Activated naive CD4-positive, alpha-beta T cell treated with Interleukin-2 at 50 U/mL for 16 hours (primary cell): Measurements from ENCODE around the gene UAP1.
"Not testable (repeated sequence)": the region's sequence is repeated elsewhere in the genome, so short reads cannot be mapped to it uniquely, and the experiment has no call there.

Experiments
- DNase-seq: peaks from one replicate; pipeline ENCODE4 v3.0.0-alpha.2; 2020

Gene UAP1

DNA sequence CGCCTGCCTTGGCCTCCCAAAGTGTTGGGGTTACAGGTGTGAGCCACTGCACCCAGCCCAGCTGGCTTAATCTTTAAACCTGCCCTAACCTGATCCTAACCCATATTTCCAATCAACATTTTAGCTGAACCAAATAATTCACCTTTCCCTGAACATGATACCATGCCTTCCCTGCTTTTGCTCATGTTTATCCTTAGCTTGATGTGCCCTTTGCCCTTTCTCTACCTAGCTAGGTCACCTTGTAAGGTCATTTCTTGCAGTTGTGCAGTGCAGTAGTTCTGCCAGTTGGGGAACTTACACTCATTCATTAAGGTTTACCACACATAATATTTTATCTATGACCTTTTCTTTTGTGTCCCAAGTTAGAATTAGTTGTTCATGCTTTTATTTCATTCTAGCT is 5.3 kb downstream of the UAP1 start:
- DNase-seq, result no peak

DNA sequence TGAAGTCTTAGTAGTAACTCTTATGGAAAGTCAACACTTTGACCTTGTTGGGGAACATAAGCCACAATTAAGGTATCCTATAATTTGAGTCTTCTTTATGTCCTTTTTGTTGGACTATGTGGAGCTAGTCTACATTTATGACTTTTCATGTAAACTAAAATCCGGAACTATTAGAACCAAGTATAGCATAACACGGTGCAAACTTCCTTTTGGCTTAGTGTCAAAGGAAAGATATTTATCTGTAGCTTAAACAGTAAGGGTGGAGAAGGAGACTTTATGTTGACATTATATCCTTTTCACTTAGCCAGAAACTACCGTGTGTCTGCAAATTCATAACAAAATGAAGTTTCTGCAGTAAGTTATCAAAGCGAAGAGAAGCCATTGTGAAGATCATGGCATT is 7.3 kb downstream of the UAP1 start:
- no peak for DNase-seq

DNA sequence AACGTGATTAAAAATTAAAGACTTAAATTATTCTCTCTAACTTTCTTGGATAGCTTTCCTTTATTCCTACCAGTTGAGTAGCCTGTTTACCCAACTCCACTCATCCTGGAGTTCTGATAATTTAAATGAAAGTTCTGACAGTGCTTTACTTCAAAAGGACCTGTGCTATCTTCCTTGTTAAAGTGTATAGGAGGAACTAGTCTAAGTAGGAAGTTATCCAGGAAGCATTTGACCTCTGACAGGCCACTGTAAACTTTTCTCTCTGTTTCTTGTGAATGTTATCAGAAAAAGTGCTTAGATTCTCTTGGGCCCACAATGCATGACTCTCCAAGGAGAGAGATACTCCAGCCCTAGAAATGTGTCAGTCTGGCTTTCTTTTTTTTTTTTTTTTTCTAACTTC is 9.2 kb downstream of the UAP1 start:
- DNase-seq, result no peak

DNA sequence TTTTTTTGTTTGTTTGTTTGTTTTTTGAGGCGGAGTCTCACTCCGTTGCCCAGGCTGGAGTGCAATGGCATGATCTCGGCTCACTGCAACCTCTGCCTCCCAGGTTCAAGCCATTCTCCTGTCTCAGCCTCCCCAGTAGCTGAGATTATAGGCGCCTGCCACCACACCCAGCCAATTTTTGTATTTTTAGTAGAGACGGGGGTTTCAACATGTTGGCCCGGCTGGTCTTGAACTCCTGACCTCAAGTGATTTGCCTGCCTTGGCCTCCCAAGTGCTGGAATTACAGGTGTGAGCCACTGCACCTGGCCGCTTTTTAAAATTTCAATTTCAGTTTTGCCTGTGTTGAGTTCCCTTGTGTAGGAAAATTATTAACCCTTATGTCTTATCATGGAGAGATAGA is 9.6 kb downstream of the UAP1 start:
- DNase-seq, result not testable (repeated sequence)

DNA sequence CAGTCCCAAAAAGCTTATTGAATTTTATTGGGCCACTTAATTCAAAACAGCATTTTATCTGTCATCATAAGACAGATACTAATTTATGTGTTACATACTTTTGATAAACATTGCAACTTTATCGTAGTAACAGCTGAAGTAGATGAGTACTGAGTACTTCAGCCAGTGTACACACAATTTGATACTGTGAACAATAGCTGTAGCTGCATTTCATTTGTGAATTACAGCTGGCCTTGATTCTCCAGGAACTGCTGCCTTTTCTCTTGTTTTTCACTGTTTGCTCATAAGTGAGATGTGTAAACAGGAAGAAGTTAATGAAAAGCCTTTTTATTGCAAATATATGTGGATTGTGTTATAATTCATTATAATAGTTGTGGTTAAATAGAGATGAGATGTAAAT is 10.2 kb downstream of the UAP1 start:
- DNase-seq, result no peak

DNA sequence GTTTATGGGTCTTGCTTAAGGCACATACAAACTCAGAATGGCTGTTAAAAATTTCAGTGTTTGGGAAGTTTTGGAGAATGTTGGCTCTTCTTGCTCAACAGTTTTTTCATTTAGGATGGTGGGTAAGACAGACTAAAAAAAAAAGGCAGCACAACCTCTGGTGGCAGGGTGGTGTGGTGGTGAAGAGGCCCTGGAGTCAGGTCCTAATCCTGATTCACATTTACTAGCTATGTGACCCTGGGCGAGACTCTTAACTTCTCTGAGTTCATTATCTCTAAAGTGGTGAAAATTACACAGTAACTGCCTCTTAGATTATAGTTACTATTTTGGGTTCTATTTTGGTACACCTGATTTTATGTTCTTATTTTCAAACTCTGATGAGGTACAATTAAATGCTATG is 11.6 kb downstream of the UAP1 start:
- DNase-seq, result no peak

DNA sequence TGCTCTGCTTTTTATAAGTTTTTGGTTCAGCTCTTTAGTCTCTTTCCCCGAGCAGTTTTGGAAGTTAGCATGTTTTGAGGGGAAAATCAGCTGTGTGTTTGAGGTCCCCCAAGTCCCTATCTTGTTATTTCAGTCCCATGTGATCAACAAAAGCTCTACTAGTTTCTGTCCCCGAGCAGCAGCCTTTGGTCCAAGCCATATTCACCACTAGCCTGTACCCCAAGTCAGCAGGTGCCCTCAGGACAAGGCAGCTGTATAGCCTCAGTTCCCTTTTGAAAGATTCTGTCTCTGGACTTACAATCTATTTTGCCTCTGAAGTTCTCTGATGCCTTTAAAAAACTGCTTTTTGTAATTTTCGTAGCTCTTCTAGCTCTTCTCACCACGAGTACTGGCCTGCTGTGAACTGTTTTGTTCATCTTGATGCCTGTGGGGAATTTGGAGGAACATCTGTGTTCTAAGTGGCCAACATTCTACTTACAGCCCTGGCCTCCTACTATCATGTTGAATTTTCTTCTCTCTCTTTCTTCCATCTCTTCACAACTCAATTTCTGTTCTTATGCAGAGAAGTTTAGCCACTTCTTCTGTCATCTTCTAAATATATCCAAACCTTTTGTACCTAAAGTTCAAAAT is 16.7 kb downstream of the UAP1 start:
- DNase-seq, result no peak

DNA sequence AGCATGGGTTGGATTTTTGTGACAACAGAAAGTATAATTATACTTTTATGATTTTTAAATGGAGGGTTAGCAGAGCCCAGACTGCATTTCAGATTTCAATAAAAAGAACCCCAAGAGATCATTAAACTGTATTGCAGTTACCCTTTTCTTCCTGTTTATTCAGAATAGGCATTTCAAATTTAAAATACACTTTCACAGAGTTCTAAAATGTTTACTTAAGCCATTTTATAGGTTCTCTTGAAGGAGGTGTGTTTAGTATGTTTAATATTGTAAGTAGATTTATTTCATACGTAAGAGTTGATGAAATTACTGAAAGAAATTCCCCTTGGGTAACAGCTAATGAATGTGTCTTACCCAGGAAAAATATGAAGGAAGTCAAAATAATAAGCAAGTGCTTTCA is 17.4 kb downstream of the UAP1 start:
- DNase-seq, result no peak

DNA sequence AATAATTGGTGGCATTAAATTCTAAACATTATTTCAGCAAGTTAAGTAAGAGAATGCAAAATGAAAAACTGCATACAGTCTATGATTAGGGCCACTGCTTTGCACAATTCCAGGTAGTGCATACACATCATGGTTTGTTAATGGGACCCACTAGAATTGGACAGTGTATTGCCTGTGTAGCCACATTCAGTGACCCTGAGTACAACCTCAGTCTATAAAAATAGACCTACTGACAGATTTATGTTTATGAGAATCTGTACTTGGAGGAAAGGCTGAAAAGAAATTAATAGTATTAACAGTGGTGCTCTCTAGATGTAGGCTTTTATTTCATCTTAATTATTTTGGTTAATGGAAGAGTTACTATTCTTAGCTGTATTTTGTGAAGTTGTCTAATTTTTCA is 18.8 kb downstream of the UAP1 start:
- DNase-seq, result no peak

DNA sequence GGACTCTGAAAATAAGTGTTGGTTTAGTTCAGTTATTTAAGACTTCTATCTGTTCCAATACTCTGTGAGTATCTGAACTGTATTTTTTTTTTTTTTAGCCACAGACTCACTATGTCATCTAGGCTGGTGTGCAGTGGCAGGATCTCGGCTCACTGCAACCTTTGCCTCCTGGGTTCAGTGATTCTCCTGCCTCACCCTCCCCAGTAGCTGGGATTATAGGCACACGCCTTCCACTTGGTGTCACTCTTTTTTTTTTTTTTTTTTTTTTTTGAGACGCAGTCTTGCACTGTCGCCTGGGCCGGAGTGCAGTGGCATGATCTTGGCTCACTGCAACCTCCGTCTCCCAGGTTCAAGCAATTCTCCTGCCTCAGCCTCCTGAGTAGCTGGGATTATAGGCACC is 21.4 kb downstream of the UAP1 start:
- DNase-seq, result not testable (repeated sequence)

DNA sequence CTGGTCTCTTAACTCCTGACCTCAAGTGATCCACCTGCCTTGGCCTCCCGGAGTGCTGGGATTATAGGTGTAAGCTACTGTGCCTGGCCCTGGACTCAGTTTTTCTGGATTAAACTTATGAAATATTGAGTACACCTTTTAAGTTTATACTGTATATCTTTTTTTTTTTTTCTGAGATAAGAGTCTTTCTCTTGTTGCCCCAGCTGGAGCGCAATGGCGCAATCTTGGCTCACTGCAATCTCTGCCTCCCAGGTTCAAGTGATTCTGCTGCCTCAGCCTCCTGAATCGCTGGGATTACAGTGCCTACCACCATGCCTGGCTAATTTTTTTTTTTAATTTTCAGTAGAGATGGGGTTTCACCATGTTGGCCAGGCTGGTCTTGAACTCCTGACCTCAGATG is 23.6 kb downstream of the UAP1 start:
- DNase-seq, result not testable (repeated sequence)

DNA sequence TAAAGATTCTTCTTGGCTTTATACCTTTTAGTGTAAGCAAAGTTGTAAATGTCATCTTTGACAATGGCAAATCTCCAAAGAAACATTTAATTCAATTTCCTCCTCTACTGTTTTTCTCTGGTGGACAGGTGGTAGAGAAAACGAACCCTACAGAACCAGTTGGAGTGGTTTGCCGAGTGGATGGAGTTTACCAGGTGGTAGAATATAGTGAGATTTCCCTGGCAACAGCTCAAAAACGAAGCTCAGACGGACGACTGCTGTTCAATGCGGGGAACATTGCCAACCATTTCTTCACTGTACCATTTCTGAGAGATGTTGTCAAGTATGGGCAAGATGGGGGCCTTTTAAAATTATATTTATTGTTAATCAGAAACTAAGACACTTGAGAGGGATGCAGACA is 25.8 kb downstream of the UAP1 start:
- DNase-seq, result no peak

DNA sequence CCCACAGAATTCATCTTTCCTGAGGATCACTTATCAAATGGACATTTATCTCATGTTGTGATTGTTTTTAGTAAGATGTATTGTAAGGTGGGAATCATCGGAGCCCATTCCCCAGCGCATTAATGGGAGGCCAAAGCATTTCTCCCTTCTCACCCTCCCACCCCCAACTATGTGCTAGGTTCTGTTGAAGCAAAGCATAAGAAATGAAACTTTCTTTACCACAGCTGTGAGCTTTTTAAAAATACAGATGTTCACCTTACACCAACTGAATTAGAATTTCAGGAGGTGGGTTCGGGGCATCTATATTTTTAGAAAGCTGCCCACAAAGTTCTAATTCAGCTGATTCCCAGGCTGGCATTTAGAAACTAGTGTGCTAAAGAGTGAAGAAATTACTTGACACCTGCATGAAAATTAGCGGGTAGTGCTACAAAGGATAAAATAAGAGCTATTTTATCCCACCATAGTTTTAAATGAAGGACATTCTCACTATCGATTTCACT is 26.3 kb downstream of the UAP1 start:
- DNase-seq, result no peak

DNA sequence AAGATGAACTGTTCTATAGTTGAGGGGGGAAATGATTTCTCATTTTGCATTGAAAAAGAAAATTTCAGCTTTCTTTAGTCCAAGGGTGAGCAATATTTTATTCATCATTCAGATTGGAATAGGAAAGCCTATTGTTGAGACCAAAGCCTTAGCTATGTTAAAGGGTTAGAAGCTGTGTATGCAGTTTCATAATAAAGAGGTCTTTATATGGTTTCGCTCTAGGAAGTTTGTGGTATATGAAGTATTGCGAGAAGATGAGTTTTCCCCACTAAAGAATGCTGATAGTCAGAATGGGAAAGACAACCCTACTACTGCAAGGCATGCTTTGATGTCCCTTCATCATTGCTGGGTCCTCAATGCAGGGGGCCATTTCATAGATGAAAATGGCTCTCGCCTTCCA is 28.6 kb downstream of the UAP1 start:
- no peak for DNase-seq

DNA sequence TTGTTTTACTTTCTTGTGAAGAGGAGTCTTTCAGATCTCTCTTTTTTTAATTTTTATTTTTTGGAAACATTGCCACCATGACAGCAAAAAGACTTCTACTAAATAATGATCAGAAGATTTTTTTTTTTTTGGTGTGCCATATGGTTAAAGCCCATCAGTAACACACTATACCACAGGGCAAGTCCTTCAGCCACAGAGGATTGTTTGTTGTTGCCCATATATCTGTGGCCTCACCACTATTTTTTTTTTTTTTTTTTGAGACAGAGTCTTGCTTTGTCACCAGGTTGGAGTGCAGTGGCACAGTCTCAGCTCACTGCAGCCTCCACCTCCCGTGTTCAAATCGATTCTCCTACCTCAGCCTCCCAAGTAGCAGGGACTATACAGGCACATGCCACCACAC is 29.2 kb downstream of the UAP1 start:
- no peak for DNase-seq

DNA sequence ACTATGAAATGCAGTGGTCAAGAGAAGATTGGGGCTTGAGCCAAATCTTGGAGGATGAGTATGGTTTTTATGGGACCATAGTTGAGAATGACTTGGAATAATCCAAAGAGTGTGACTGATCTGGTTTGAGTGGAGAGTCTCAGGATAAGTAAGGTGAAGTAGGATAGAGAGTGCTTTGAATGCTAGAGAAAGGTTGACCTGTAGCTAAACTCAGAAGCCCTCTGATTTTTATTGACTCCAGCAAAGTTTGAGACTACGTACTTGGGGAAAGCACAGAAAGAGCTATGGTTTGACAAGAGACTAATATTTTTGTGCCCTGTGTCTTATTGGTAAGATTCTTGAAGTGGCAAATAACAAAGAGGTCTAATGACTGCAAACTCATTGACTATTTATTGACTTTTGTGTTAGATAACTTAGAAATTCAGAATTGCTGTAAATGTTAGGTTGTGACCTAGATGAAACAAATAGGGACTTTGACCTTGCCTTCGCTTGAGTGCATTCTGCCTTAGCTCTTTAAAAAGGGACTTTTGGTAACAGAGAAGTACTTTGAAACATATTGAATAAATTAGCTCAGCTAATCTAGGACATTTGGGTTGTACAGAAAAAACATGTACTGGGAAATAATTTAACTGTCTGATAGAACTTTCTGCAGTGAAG is 35.1 kb downstream of the UAP1 start:
- no peak for DNase-seq

DNA sequence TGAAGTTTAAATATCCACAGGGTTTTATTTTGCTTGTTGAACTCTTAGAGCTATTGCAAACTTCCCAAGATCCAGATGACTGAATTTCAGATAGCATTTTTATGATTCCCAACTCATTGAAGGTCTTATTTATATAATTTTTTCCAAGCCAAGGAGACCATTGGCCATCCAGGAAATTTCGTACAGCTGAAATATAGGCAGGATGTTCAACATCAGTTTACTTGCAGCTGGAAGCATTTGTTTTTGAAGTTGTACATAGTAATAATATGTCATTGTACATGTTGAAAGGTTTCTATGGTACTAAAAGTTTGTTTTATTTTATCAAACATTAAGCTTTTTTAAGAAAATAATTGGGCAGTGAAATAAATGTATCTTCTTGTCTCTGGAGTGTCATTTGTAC is 37.9 kb downstream of the UAP1 start:
- no peak for DNase-seq

DNA sequence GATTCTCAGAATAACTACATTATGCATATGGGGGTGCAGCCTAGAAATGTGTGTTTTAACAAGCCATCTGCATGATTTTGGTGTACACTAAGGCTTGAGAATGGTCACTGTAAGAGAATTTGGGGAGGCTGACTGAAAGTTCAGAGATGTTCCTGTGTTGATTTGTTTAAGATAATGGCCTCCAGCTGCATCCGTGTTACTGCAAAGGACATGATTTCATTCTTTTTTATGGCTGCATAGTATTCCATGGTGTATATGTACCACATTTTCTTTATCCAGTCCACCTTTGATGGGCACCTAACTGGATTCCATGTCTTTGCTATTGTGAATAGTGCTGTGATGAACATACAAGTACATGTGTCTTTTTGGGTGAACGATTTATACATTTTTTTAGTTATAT is 41.6 kb downstream of the UAP1 start:
- DNase-seq, result not testable (repeated sequence)

DNA sequence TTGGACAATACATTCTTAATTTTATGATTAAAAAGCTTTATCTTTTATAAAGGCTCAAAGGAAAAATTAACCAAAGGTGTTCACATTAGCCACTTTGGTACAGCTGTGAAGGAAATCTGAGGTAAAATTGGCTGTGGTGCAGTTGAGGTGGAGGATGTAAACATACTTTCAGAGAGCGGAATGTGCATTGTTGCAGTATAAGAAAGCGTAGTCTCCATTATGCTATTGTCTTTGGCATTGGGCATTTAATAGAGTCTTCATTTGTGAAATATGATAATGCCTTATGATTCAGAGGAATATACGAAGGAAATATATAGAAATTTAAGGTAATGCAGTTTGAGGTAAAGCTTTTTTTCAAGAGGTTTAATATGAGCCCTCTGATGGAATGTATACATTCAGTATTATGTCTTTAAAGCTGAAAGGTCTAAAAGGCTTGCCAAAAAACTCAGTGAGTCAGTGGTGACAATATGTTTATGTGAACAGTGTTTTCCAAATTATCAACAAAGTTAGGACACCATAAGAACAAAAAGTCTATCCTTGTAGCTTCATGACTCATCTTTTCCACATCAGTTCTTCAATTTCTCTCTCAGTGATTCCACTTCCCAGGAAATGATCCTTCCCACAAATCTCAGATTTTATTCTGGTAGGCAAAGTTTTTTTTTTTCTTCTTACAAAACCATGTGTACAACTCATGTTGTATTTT is 43.9 kb downstream of the UAP1 start:
- no peak for DNase-seq

DNA sequence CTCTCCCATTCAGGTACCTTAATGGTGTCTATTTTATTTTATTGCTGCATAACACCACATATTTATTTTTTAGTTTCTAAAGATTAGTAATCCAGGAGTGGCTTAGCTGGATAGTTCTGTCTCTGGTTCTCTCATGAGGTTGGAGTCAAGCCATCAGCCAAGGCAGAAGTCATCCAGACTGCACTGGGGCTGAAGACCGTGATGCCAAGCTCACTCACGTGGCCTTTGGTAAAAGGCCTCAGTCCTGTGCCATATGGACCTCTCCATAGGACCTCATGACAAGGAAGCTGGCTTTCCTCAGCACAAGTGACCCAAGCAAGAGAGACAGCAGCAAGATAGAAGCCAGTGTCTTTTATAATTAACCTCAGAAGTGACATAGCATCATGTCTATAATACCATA is 47.8 kb downstream of the UAP1 start:
- no peak for DNase-seq

DNA sequence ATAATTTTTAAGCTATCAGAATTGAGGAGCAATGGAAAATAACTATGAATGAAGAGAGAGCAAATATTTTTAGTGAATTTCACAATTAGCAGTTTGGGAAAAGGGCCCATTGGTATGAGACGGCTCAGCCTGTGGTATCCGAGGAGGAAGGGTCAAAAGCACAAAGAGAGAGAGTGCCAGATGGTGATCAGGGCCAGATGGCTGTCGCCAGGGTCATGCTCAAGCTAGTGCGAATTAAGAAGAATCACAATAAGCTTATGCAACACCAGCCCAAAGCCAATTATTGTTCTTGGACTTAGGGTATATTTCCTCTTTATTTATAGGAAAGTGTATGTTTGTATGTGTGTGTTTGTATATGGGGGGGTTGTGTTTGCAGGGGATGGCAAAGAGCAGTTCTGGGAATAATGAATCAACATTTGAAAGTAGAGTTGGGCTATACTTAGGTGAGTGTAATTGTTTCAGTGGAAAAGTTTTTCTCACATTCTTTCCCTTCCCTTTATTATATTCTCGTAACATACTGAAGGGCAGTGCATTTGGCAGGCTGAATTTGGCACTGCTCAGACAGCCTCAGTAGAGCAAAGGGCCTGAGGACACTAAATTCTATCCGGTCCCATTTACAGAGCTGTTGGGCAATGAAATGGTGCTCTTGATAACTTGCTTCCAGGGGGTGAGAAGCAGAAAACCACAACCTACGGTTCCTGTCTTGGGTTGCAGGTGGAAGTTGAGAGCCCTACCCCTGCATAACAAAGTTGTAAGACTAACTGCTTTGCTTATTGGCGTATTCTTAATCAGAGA is 51.3 kb downstream of the UAP1 start:
- DNase-seq, result no peak

DNA sequence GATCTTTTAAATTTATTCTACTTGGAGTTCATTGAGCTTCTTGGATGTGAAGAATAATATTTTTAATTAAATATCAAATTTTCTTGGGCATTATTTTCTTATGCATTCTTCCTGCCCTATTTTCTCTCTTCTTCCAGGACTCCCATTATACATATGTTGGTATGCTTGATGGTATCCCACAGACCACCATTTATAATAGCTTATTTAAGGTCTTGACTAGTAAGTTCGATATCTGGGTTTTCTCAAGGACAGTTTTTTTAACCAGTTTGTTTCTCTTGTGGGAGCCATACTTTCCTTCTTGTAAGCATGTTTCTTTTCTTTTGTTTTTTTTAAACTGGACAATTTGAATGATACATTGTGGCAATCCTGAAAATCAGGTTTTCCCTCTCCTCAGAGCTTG is 55.3 kb downstream of the UAP1 start:
- DNase-seq, result no peak

DNA sequence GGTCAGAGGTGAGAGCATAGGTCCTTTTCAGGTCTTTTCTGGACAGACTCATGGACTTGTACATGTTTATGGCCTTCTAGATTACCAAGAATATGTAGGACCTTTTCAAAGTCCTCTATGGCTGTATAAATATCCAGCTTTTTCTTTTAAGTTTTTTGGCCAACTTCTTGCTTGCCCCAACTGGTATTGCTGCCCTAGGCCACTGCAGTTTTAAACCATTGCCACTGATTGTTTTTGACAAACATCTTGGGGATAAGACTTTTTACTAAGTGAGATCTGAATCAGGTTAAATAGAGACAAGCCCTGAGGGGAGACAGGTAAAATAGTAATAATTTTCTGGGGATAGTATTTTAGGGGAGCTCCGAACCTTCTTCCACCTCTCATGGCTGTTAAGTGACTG is 56.0 kb downstream of the UAP1 start:
- DNase-seq, result no peak

DNA sequence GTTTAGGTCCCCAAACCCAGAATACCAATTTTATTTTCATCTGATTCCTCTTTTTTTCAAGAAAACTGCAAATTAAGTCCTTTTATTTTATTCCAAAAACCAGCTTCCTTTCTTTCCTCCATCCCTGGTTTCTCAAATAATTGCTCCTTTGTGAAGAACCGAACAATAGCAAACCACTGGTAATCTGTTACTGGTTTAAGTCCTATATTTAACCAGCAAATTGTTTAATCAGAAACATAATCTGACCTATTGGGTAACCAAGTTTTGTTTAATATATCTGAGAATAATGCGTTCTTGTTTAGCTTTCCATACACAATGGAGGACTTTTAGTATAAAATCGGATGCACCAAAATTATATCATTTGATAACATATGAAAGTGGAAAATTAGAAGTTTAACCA is 57.6 kb downstream of the UAP1 start:
- no peak for DNase-seq
